ENCODE data around the gene AP3B2.

The AP3B2 gene

GRCh38 chr15:82648257-82649103, 61.2 kb downstream of the AP3B2 start:
- TF ChIP-seq TAF1 (IDR thresholded peaks at IDR 0.05; ENCODE audit: borderline replicate concordance, insufficient read depth, low read length) (no peak), SIN3A (IDR thresholded peaks at IDR 0.05; ENCODE audit: borderline replicate concordance, insufficient read depth, low read length) (no peak), REST (IDR thresholded peaks at IDR 0.05; ENCODE audit: insufficient read depth in 1 of 2, low read depth in 2 of 2, low read length in 2 of 2) (no peak), POLR2AphosphoS5 (IDR thresholded peaks at IDR 0.05; ENCODE audit: low read depth, low read length) (no peak), FOXP2 (optimal IDR thresholded peaks at IDR 0.05; ENCODE audit: borderline replicate concordance, extremely low read depth, extremely low read length, insufficient read depth) (no peak)

DNA sequence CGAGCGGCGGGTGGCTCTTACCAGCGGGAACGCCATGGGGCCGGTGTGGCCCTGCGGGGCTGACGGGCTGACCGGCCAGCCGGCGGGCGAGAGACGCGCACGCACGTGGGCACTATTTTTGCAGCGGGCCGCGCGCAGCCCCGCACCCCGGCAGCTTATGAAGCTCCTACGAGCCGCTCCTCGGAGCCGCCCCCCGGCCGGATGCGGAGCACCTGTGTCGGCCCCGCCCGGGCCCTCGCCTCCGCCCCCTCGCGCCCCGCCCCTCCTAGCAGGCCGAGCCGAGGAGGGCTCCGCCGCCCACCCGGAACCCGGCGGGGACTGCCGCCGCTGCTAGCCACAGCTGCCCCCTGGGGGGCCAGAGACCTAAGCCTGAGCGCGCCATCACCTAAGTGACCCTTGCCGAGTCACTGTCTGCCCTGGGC, 61.8 kb downstream of the AP3B2 start:
- TF ChIP-seq TAF1 (IDR thresholded peaks at IDR 0.05; ENCODE audit: borderline replicate concordance, insufficient read depth, low read length): no peak
- TF ChIP-seq REST (IDR thresholded peaks at IDR 0.05; ENCODE audit: insufficient read depth in 1 of 2, low read depth in 2 of 2, low read length in 2 of 2): no peak
- no peak for TF ChIP-seq SIN3A (IDR thresholded peaks at IDR 0.05; ENCODE audit: borderline replicate concordance, insufficient read depth, low read length)
- no peak for TF ChIP-seq POLR2AphosphoS5 (IDR thresholded peaks at IDR 0.05; ENCODE audit: low read depth, low read length)
- no peak for TF ChIP-seq FOXP2 (optimal IDR thresholded peaks at IDR 0.05; ENCODE audit: borderline replicate concordance, extremely low read depth, extremely low read length, insufficient read depth)

DNA sequence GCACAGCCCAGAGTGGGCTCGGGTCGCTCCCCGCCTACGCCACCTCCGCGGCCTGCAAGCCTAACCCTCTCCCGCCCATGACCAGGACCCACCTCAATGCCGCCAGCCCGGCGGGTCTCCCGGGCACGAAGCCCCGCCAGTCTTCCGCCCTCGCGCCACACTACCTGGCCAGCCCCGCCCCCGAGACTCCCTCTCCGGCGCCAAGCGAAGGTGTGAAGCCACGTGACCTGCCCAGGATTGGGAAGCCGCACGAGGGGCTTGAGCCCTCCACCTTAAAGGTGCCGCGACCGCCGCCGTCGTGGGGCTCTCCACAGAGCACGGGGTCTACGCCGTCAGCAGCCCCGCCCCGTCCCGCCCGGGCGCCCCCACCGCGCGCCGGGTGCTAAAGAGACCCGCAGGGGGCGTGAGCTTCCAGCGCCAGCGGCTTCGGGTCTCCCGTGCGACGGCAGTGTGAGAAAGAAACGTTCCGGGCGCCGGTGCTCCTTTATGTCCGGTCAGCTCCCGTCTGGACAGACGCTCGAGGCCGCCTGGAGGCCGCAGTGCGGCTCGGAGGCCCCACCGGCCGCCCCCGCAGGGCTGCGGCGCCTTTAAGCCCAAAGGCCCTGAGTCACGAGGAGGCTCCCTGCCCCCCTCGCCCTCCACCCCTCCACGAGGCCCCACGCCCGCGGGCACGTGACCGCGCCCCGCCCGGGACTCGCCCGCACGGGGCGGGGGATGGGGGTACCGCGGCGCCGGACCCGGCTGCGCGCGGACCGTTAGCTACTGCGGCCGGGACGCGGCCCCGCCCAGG, 62.4 kb downstream of the AP3B2 start, which contains the start of gene CPEB1:
TSS of gene CPEB1 (minus strand) at position 319 of the 790 bp plus-strand sequence. CDS start 18,904 bp downstream, outside the sequence.
- no peak for TF ChIP-seq SIN3A (IDR thresholded peaks at IDR 0.05; ENCODE audit: borderline replicate concordance, insufficient read depth, low read length)
- peak; percentile 30 for TF ChIP-seq FOXP2 (optimal IDR thresholded peaks at IDR 0.05; ENCODE audit: borderline replicate concordance, extremely low read depth, extremely low read length, insufficient read depth)

- TF ChIP-seq SIN3A (IDR thresholded peaks at IDR 0.05; ENCODE audit: borderline replicate concordance, insufficient read depth, low read length) (no peak), TAF1 (IDR thresholded peaks at IDR 0.05; ENCODE audit: borderline replicate concordance, insufficient read depth, low read length) (no peak), FOXP2 (optimal IDR thresholded peaks at IDR 0.05; ENCODE audit: borderline replicate concordance, extremely low read depth, extremely low read length, insufficient read depth) (no peak), POLR2AphosphoS5 (IDR thresholded peaks at IDR 0.05; ENCODE audit: low read depth, low read length) (no peak), REST (IDR thresholded peaks at IDR 0.05; ENCODE audit: insufficient read depth in 1 of 2, low read depth in 2 of 2, low read length in 2 of 2) (no peak)
Measured at GRCh38 chr15:82646250-82647044, 63.2 kb downstream of the AP3B2 start.

GRCh38 chr15:82643992-82644391, 65.7 kb downstream of the AP3B2 start:
- no peak for TF ChIP-seq REST (IDR thresholded peaks at IDR 0.05; ENCODE audit: insufficient read depth in 1 of 2, low read depth in 2 of 2, low read length in 2 of 2)
- TF ChIP-seq SIN3A (IDR thresholded peaks at IDR 0.05; ENCODE audit: borderline replicate concordance, insufficient read depth, low read length): no peak
- TF ChIP-seq TAF1 (IDR thresholded peaks at IDR 0.05; ENCODE audit: borderline replicate concordance, insufficient read depth, low read length): no peak
- no peak for TF ChIP-seq FOXP2 (optimal IDR thresholded peaks at IDR 0.05; ENCODE audit: borderline replicate concordance, extremely low read depth, extremely low read length, insufficient read depth)
- TF ChIP-seq POLR2AphosphoS5 (IDR thresholded peaks at IDR 0.05; ENCODE audit: low read depth, low read length): no peak
